CD4-positive, alpha-beta T cell treated with Interleukin-12 subunit alpha and Interleukin-12 subunit beta, for 1 hour (primary cell): ENCODE data around the gene SMARCD3.
A peak's percentile ranks its signal among the peaks of the same experiment; 100 is the strongest.

Experiments used
- DNase-seq: peaks from one replicate; pipeline ENCODE4 v3.0.0-alpha.2; 2020

Gene SMARCD3

DNA sequence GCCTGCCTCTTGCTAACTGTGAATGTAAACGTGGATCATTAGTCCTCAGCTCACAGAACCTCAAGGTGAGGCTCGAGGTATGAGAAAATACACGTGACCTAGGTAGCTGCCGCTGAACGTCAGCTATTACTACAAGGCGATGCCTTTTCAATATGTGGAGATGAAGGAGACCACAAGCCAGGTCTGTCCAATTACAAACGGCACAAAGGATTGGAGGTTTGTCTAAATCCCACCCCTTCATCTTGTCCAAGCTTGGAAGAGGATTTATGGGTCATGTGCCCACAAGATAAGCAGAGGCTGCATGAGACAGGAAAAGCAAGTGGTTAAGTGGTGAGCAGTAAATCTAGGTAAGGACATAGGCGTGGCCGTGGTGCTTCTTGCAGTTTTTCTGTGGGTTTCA is 41.6 kb downstream of the SMARCD3 start:
- DNase-seq, result peak; percentile 68

DNA sequence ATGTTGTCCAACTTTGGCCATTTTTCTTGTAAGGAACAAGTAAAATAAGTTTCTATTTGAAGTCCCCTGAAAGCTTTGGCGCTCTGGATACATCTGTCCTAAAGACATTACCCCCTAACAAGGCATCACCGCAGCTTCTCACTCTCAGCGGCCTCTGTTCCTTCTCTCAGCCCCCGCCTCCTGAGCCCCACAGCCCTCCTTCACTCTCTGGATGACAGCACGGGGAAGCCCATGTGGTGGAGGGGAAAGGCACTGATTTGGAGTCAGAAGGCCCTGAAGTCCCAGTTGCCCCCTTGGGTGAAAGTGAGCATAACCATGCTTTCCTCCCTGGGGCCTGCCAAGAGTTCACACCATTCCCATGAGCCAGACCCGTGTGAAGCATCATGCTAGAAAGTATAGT is 42.8 kb downstream of the SMARCD3 start:
- no peak for DNase-seq

DNA sequence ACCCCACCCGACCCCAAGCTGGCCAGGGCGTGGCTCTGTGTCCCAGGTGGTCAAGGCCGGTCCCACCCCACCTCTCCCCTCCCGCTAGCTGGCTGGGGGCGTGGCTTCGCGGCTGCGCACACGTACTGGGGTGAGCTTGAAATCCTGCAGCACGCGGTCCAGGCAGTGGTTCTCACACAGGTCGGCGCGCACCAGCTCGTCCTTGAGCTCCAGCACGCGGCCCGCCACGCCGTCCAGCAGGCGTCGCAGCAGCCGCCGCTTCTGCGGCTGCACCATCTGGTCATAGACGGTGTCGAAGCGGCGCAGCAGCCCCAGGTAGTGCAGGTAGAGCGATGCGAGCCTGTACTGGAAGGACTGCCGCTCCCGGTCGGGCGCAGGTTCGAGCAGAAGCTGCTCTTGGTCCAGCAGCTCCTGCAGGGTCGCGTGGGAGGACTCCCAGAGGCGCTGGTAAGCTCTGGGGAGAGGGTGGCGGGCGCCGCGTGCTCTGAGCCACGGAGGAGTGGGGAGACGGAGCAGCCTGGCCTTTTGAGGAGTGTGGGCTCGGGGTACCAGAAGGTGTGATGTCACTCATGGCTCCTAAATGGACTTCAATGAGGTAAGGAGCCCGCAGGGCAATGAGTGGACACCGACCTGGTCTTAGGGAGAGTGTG is 44.0 kb downstream of the SMARCD3 start:
- DNase-seq, result peak; percentile 9

DNA sequence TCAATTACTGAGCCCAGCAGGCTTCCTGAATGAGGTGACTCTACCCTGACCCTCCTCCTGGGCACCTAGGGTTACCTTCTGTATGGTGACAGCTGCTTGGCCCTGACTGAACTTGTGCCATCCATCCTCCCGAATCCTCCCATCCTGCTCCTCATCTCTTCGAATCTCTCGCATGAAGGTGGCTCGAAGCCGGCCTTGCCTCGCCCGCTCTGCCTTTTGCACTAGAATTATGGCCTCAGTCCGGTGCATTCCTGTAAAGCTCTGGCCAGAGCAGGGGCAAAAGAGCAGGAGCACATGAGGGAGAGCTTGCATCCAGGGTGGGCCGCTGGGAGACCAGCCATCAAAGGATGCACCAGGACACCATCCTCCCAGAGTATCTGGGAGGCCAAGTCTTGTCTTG is 45.7 kb downstream of the SMARCD3 start:
- DNase-seq, result no peak

DNA sequence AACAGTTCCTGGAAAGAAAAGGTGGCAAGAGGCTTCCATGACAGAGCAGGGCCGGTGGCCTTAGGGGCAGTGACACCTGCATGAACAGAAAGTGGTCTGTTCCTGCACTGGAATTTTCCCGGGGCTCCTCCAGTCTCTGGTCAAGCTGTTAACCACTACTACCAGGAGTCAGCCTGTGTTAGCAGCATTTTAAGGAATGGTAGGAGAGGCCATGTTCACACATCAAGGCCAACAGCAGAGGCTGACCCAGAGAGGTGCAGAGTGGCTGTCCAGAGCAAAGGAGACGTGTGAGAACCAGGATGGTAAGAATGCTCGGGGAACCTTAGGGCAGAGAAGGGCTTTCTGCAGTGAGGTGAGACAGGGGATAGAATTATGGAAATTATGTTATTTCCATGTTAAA is 46.7 kb downstream of the SMARCD3 start:
- DNase-seq, result no peak

DNA sequence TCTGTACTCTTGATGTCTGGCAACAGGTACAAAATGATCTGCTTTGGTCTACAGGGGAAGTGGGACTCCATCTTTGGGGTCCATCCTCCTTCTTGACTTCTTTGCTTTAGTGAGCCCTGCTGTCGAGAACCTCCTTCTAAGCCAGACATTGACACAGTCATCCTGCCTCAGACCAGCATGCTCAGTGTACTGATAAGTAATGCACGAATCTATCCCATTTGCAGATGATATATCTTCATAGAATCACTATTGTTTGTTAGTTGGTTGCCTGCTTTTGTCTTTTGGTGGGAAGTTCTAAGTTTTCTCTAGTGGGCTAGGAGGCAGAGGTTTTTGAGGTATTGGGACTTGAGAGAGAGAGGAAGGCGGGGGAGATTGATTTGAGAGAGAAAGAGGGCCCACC is 47.1 kb downstream of the SMARCD3 start:
- DNase-seq, result no peak

DNA sequence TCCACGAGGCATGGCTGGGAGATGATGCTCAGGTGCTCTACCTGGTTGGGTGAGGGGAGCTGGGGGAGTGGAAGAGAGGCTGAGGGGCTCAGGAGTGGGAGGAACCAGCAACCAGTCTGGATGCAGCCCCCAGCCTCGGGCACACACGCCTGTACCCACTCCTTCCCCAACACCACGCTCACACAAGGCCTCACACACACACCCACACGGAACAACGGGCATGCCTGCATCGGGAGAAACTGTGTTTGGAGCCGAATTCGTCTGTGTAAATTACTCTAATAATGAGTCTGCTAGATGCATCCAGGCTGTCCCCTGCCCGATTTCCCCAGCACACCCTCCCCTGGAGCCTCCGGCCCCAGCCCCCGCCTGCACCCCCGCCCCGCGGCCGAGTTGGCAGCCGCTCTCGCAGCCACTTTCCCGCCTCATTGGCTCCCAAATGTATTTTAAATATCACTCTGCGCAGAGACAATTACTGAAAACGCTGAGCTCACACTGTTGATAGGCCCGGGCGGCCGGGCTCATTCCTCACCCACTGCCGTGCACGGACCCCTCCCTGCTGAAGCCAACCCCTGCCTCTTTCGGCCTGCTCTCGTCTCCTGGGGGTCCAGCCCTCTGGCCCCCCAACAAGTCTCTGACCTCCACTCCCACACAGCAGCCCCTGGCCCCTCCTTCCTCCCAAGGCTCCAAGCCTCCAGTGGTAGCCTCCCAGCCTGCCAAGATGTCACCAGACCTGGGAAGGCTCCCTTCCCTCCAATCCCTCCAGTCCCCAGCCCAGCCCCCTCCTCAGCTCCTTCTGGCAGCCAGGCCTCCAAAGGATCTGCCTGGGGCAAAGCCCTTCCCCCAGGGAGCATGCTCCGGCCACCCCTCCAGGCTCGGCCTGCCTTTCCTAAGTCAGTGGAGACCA is 49.3 kb downstream of the SMARCD3 start:
- DNase-seq, result no peak

DNA sequence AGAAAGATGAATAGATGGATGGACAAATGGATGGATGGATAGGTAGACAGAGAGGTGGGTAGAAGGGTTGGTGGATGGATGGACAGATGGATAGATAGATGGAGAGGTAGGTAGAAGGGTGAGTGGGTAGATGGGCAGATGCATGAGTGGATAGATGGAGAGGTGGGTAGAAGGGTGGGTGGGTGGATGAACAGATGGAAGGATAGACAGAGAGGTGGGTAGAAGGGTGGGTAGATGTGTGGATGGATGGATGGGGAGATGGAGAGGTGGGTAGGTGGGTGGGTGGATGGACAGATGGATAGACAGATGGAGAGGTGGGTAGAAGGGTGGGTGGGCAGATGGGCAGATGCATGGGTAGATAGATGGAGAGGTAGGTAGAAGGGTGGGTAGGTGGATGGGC is 50.6 kb downstream of the SMARCD3 start:
- no peak for DNase-seq

DNA sequence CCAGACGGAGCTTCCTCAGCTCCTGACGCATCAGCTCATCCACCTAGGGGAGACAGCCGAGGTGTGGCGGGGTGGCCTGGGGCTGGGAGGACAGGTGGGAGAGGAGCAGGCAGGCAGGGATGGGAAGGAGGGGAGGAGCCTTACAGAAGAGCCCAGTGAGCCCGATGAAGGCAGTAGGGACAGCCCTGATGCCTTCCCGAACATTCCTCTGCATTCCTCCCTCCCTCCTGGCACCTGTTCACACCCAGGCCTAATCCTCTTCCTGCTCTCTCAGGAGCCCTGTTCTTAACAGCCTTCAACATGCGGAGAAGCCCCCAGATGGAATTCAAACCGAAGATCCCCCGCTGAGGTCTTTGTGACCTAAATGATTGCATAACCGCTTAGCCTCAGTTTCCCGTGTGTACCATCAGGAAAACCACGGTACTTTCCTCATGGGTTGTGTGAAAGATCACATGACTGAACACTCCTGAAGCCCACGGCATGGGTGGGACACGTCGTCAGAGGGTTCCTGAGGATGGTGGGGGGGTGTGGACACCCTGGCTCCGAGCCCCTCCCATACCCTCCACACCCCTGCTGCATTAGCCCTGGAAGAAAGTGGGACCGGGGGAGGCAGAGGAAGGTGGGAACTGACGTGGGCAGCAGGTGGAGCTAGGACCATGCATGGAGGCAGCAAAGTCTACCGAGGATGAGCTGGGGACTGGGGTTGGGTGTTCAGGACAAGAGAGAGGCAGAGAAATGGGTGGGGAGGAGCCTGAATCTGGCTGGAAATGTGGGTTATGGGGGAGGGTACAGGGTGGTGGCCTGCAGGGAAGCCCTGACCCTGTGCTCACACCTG is 52.7 kb downstream of the SMARCD3 start:
- DNase-seq, result no peak

DNA sequence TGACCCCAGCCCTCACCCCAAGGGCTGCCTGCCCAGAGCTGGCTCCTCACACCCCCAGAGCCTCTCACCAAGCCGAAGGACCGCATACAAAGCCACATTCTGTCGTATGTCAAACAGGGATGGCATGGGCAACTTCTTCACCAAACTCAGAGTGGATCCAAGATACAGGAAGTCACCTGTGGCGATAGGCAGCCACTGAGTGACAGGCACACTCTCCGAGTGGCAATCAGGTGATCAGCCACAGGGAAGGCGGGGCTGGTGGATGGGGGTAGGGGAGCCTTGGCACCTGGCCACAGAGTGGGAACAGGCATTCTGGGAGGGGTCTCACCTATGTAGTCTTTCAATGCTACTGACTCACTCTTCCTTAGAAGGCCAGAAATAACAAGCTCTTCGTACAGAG is 54.3 kb downstream of the SMARCD3 start:
- DNase-seq, result peak; percentile 6

DNA sequence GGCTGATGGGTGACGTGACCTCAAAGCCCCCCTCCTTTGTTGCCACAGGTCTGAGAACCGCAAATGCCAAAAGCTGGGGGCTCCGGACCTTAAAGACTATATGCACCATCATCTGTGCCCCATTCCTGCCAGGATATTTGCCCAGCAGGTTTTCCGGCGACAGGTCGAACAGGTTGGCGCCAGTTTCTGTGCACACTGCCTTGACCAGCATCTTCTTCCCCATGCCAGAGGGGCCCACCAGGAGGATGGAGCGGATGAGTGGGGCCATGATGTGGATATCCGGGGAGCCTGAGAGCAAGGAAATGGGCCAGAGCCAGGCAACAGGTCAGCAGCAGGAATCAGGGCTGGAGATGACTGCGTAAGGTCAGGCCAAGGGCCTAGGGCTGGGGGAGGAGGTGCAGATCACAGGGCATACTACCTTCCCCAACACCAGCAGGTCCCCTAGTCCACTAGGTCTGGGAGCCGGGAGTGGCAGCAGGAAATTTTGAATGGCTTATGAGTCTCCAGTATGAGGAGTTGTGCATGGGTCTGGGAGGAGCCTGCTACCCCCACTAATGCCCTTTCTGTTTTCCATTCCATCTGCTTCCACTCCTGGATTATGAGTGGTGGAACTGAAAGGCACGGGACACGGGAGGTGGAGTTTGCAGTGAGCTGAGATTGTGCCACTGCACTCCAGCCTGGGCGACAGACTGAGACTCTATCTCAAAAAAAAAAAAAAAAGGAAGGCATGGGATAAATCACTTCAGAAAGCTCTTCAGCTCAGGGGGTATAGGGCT is 55.1 kb downstream of the SMARCD3 start:
- DNase-seq, result no peak

DNA sequence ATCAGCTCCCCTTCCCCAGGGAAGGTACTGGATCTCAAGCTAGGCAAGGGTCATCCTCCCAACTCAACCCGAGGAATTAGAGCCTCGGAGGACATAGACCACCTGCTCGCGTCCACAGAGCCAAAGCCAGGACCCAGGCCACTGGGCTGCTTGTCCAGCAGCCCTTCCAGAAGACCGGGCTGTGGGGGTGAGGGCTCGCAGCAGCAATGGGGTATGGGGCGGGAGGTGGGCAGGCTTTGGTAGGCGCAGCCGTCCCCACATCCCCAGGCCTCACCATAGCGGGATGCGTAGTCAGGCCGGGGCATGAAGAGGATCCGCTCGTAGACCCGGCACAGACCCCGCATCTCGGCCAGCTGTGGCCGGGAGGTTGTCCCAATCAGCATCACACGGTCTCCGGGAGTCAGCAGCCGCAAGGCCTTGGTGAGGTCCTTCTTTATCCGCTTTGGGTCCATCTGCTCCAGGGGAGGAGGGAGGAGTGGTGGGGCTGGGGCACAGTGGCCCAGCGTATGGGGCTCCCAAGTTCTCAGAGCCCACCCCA is 56.4 kb downstream of the SMARCD3 start:
- no peak for DNase-seq

DNA sequence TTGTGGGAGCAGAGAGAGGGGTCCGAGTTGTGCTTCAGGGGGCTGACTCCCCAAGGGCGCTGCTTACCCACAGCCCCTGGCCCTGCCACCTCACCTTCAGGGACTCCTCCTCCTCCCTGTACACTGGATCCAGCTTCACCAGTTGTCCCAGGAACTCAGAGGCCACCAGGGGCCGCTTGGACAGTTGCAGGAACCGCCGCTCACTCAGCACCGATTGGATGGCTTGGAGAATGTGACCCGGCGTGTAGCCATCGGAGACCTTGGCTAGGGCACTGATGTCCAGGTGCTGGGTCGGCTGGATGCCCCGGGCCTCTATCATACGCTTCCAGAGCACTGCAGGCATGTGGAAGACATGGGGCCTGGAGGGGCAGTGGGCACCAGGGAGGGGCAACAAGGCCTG is 57.0 kb downstream of the SMARCD3 start:
- DNase-seq, result no peak

DNA sequence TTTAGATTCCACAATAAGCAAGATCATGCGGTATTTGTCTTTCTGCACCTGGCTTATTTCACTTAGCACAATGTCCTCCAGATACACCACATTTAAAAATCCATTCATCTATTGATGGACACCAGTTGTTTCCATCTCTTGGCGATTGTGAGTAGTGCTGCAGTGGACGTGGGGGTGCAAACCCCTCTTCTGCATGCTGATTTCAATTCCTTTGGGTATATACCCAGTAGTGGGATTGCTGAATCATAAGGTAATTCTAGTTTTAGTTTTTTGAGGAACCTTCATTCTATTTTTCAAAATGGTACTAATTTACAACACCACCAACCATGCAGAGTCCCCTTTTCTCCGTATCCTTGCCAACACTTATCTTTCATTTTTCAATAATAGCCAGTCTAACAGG is 59.5 kb downstream of the SMARCD3 start:
- DNase-seq, result no peak
